ENCODE results near the gene COPB2.

DNA sequence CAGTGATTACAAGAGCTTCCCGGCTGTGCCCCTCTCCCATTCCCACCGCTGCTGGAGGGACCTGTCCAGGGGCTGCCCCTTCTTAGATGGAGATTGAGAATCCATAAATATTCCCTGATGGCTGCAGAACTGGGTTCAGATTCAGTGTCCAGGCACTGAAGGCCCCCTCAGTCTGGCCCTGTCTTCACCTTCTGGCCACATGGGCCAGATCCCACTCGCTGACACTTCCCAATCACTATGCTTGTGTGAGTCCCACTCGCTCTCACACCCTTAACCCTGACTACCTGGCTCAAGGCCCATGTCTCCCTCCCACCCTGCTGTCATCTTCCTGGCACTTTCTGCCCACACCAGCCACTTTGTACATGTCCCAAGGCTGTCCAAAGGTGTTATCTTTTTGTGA lies 61.1 kb downstream of the COPB2 start:
- no peak for TF ChIP-seq EZH2 (IDR thresholded peaks at IDR 0.05)
- TF ChIP-seq EZH2phosphoT487 (IDR thresholded peaks at IDR 0.05): no peak
- TF ChIP-seq, protein P1, sequence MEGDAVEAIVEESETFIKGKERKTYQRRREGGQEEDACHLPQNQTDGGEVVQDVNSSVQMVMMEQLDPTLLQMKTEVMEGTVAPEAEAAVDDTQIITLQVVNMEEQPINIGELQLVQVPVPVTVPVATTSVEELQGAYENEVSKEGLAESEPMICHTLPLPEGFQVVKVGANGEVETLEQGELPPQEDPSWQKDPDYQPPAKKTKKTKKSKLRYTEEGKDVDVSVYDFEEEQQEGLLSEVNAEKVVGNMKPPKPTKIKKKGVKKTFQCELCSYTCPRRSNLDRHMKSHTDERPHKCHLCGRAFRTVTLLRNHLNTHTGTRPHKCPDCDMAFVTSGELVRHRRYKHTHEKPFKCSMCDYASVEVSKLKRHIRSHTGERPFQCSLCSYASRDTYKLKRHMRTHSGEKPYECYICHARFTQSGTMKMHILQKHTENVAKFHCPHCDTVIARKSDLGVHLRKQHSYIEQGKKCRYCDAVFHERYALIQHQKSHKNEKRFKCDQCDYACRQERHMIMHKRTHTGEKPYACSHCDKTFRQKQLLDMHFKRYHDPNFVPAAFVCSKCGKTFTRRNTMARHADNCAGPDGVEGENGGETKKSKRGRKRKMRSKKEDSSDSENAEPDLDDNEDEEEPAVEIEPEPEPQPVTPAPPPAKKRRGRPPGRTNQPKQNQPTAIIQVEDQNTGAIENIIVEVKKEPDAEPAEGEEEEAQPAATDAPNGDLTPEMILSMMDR (IDR thresholded peaks at IDR 0.05): no peak
